Omental fat pad (tissue), 4 donors: Measurements from ENCODE around the gene C9orf43. TPM values are rescaled to one million over a fixed set of nuclear protein-coding genes. Genes with fewer than 3 reads are reported as not detected.
"Not testable (repeated sequence)": the region's sequence is repeated elsewhere in the genome, so short reads cannot be mapped to it uniquely, and the experiment has no call there.

Experiments
- ATAC-seq: fragments of 150-250 bp; one replicate; pipeline ENCODE4 v1.9.1; 2016; ENCODE audit warnings: mild to moderate bottlenecking, moderate library complexity; ENCODE audit not compliant: low FRiP score
- DNase-seq: peaks from one replicate; pipeline ENCODE4 v3.0.0-alpha.2; 2019; ENCODE audit warnings: low spot score
- CTCF ChIP-seq, 3 donors: fragments of 450-650 bp; IDR thresholded peaks; one replicate each; pipeline ENCODE4 v1.5.1; 2016 to 2017; ENCODE audit warnings: antibody characterized with exemption in 3 of 3, mild to moderate bottlenecking in 3 of 3, moderate library complexity in 2 of 3
- total RNA-seq, 4 donors: library from RNA; depleted of rRNA; stranded (reverse); fragments of >200 nt; gene quantifications; one replicate each; pipeline ENCODE4 v1.1.0, GENCODE V29; 2016

The C9orf43 gene
- total RNA-seq, 4 donors from 2014 or later, result 0.37 to 0.96 (median 0.53) TPM

- no peak for DNase-seq
- no peak for ATAC-seq
- TF ChIP-seq CTCF (IDR thresholded peaks at IDR 0.05), result no peak
Observed at GRCh38 chr9:113375057-113376023, 35.2 kb upstream of the C9orf43 start.

GRCh38 chr9:113376634-113377567 lies 33.6 kb upstream of the C9orf43 start, which contains the start of gene HDHD3:
Gene HDHD3, minus strand, starts transcription at chr9:113376986. Its CDS starts 2,632 bp downstream, at chr9:113374354.
- DNase-seq (peak; percentile 29), ATAC-seq (peak; percentile 96)
- TF ChIP-seq CTCF (IDR thresholded peaks at IDR 0.05), result no peak

- DNase-seq, result not testable (repeated sequence)
Observed at GRCh38 chr9:113379094-113379828, 31.3 kb upstream of the C9orf43 start.

GRCh38 chr9:113379829-113380210 lies 30.7 kb upstream of the C9orf43 start:
- DNase-seq, ATAC-seq: not testable (repeated sequence)

More at GRCh38 chr9:113379094-113379828, 31.3 kb upstream of the C9orf43 start:
- not testable (repeated sequence) for ATAC-seq

GRCh38 chr9:113380869-113381378 lies 29.6 kb upstream of the C9orf43 start:
- ATAC-seq (no peak), DNase-seq (no peak)
- no peak for TF ChIP-seq CTCF (IDR thresholded peaks at IDR 0.05)

GRCh38 chr9:113381441-113381840 lies 29.1 kb upstream of the C9orf43 start:
- not testable (repeated sequence) for ATAC-seq, DNase-seq

GRCh38 chr9:113381909-113382411 lies 28.6 kb upstream of the C9orf43 start:
- no peak for ATAC-seq
- TF ChIP-seq CTCF (IDR thresholded peaks at IDR 0.05), result no peak
- DNase-seq, result no peak
